WI38 (cell line): Measurements from ENCODE around the gene IQGAP2.

Source experiments
- H3K4me3 ChIP-seq: 2 replicates; pipeline ENCODE4 v1.5.1; 2011; ENCODE audit warnings: low read depth, mild to moderate bottlenecking, control low read depth, low read length
- TF ChIP-seq, protein P1 (sequence below): IDR thresholded peaks from 2 replicates; pipeline ENCODE4 v1.5.1; 2012; ENCODE audit warnings: low read depth, mild to moderate bottlenecking, control low read depth, low read length

IQGAP2 gene

DNA sequence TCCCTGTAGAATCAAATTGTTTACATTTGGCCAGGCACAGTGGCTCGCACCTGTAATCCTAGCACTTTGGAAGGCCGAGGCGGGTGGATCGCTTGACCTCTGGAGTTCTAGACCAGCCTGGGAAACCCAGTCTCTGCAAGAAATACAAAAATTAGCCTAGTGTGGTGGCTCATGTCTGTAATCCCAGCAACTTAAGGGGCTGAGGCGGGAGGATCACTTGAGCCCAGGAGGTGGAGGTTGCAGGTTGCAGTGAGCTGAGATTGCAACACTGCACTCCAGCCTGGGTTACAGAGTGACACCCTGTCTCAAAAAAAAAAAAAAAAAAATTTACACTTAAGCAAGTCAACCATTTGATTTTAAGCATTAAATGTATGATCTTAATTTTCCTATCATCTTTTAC lies 17.5 kb upstream of the IQGAP2 start:
- TF ChIP-seq, protein P1, sequence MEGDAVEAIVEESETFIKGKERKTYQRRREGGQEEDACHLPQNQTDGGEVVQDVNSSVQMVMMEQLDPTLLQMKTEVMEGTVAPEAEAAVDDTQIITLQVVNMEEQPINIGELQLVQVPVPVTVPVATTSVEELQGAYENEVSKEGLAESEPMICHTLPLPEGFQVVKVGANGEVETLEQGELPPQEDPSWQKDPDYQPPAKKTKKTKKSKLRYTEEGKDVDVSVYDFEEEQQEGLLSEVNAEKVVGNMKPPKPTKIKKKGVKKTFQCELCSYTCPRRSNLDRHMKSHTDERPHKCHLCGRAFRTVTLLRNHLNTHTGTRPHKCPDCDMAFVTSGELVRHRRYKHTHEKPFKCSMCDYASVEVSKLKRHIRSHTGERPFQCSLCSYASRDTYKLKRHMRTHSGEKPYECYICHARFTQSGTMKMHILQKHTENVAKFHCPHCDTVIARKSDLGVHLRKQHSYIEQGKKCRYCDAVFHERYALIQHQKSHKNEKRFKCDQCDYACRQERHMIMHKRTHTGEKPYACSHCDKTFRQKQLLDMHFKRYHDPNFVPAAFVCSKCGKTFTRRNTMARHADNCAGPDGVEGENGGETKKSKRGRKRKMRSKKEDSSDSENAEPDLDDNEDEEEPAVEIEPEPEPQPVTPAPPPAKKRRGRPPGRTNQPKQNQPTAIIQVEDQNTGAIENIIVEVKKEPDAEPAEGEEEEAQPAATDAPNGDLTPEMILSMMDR, result no peak

DNA sequence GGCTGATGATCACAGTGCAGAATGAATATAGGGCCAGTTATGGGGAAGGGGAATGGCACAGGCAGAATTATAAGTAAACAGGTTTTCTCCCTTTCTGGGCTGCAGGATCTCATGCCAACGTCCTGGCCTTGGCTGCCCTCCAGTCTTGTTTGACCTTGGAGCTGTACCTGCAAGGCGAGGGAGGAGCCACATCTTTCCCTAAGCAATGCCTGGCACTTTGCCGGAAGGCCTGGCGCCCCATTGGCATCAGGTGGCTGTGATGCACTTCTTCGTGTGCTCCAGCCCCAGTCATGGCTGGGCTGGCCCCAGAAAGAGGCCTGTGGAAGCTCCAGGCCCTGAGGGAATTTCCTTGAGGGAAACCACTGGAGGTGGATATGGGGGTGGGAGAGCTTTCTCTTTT lies 16.7 kb upstream of the IQGAP2 start:
- TF ChIP-seq, protein P1, result no peak
- no peak overlapping the region for H3K4me3 ChIP-seq

More for the DNA sequence above, 17.5 kb upstream of the IQGAP2 start:
- no peak overlapping the region for H3K4me3 ChIP-seq

DNA sequence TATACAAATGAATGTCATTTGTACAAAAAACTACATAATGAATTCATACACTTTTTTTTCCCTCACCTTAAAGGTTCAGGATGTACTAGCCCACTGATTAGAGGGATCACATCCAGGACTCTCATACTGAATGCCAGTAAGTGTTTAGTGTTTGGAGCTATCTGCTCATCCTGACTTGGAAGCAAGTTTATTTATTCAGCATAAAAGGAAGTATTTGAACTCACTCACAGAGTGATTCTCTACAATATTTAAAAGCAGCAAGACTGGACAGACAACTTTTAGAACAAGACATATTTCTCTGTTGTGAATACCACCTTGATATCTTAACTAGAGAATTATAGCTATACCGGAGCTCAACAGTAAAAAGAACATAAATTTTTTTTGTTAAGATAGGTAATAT lies 14.8 kb upstream of the IQGAP2 start:
- no peak overlapping the region for H3K4me3 ChIP-seq
- TF ChIP-seq, protein P1, result no peak

DNA sequence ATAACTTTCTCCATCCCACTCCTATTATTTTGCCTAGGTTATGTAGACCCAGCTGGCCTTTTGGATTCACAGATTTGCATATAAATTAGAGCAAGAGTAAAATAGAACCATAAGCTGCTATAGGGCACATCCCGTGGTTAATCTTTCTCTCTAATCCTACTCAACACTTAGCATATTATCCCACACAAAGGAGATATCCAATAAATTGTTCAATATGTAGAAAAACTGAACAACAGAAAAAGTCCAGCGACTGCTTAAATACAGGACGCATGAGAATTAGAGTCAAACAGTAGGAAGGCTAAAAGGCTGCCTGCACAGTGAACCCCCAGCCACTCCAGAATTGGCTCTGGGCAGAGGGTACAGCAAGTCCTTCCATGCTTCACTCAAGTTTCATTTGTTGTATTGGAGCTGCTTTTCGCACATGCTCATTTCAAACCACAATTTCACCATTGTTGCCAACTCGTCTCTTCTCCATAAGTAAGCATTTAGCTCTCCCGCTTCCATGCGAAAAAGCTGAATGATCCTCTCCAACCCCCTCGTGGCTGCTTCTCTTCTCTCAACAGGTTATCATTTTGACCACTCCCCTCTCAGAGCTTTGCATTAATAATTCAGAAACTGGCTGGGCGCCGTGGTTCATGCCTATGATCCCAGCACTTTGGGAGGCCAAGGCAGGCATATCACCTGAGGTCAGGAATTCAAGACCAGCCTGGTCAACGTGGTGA lies 14.1 kb upstream of the IQGAP2 start:
- H3K4me3 ChIP-seq, result no peak overlapping the region
- TF ChIP-seq, protein P1, result no peak

DNA sequence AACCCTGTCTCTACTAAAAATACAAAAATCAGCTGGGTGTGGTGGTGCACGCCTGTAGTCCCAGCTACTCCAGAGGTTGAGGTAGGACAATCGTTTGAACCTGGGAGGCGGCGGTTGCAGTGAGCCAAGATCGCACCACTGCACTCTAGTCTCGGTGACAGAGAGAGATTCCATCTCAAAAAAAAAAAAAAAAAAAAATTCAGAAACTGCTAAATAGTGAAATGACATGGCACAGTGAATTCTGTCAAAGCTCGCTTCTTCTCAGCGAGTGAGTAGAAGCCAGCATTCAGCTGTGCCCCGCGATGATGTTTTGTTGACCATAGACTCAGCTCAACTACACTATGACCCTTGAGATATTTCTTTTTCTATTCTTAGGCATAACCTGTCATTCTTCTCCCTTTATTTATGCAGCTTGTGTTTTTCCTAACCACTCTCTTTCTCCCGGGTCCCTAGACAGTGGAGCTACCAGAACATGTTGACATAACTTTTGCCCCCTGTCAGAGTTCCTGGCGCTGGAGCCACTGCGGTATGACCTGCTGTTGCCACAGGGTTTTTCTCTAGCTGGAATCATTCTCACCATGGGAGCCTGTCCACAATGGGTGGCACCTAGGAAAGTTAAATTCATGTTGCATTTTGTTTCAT lies 13.5 kb upstream of the IQGAP2 start:
- TF ChIP-seq, protein P1, result no peak
- no peak overlapping the region for H3K4me3 ChIP-seq

DNA sequence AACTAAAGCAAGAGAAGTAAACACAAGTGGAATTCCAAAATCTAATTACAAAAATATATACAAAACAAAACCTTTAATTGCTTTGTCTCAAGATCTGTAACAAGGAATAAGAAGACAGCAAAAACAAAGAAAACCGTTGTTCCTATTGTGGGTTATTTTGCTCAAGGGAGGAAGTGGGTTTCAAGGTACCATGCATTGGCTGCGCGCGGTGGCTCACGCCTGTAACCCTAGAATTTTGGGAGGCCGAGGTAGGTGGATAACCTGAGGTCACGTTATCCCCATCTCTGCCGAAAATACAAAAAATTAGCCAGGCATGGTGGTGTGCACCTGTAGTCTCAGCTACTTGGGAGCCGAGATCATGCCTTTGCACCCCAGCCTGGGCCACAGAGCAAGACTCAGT lies 12.1 kb upstream of the IQGAP2 start:
- TF ChIP-seq, protein P1, result no peak

DNA sequence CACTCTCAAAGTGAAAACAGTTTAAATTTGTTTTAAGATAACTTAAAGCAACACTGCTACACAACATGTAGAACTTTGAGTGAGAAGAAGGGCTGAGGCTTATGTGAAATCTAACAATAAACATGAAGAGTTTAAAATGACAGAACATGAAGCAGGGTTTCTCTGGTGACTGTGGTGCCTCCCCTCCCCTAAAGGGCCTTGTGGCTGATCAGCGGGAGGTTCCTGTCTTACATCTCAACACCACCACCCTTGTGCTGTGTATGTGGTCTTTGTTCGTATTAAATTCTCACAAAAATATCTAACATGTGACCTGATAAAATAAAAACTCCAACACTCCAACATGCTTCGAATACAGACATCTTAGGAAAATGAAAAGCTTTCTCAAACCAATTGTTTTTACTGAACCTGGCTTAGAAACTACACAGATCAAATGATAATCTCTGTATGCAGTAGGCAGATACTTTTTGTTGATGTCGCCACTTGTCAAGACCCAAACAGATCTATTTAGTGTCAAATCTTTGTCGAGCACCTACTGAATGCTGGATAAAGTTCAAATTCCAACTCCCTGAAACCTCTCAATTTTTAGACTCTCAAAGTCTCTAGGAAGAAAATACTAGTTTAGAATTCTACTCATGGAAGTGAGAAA lies 9.9 kb upstream of the IQGAP2 start:
- TF ChIP-seq, protein P1, result no peak

More for the DNA sequence above, 12.1 kb upstream of the IQGAP2 start:
- no peak overlapping the region for H3K4me3 ChIP-seq

More for the DNA sequence above, 9.9 kb upstream of the IQGAP2 start:
- H3K4me3 ChIP-seq, result no peak overlapping the region
